Activated CD8-positive, alpha-beta memory T cell treated with anti-CD3 and anti-CD28 coated beads, Interleukin-2, amount 50 U/mL, for 4 hours (primary cell): ENCODE data around the gene RPS6KA2.

ENCODE experiments used
- DNase-seq: peaks from one replicate; pipeline ENCODE4 v3.0.0-alpha.2; 2020

RPS6KA2 gene

DNA sequence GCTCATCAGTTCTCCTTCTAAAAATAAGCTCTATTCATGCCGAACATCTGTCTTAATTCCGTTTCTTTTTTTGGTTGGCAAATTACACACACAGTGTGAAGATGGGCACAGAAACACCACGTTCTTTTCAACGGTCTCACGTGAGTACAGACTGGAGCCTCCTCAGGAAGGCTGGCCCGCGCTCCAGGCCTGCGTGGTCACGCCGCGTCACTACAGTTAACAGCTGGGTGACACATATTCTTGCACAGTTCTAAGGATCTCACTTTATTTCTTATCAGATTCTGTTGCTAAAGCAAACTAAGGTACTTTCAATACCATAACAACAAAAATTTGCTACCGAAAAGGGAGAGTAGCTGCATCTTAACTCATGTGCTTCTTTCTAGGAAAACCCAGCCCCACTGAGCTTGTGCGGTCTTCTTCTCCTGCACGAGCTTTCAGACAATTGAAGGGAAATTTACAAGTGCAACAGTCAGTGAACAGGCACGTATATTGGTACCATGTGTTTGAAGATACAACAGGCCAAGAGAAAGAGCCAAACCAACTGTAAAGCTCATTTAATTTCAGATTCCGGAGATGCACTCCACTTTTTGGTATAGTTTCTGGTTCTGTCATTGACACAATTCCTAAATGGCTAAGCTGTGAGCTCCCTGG lies 188.7 kb downstream of the RPS6KA2 start:
- DNase-seq, result no peak

DNA sequence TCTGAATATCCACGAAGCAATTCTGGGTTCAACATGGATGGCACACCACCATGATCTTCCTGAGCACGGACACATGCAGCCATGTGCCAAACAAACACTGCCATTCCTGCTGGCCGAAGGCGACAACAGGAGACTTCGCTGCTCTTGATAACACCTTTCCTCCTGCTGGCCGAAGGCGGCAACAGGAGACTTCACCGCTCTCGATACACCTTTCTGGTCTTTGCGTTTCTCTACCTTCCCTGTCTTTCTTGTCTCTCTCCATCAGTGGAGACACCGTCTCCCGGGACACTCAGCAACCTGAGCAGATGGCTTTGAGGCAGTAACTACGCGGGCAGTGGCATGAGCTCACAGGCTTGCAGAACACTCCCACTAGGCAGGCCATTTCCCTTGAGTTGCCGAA lies 189.4 kb downstream of the RPS6KA2 start:
- no peak for DNase-seq

DNA sequence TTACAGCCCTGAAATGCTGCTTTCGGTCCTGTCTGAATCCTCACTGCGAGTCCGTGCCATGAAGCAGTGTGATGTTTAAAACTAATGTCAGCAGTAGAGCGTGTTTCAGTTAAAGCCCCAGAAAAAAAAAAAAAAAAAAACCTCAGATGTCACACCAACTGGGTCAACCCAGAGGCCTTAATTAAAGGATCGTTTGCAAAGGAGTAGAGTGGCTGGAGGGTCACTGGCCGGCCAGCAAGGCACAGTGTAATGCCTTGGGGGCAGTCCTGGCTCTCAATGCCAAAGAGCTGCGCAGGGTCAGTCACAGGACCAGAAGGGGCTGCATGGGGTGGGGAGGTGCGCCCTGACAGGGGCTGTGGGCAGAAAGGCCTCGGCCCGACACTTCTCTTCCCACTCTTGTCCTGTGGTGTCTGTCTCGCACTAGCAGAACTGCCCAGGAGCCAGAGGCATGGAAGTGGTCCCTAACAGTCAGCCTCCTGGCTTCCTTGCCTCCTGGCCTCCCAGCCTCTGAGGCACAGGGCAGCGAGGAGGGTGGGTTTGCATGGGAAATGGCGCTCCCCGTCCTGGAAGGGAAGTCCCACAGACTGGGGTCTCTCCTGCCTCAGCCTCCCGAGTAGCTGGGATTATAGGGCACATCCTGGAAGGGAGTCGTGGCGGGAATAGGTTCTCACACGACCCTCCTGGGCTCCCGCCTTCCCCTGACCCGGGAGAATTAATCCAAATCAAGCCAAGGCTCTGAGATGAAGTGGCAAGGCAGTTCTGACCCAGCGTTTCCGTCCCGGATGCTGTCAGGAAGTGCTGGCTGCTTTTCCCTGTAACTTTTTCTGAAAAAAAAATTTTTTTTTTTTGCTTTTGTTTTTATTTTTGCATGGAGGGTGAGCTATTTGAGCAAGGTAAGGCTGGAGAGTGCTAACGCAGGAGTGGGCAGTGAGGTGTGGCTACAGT lies 190.6 kb downstream of the RPS6KA2 start:
- no peak for DNase-seq

DNA sequence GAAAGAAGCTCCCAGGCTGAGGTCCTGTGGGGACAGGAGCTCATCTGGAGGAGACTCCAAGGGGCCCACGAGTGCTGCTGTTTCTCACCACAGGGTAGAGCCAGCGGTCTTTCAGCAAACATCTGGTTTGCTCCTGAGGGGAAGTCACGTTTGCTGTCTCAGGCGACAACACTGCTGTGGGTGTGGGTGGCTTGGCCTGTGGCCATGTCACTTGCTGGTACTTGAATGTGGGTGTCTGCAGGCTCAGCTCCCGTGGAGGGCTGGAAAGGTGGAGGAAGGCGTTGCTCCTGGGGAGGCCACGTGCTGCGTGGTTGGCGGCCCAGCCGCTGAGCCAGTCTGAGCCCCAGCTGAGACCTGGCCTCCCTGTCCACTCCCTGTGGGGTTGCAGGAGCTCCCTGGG lies 191.5 kb downstream of the RPS6KA2 start:
- DNase-seq, result peak; percentile 49

DNA sequence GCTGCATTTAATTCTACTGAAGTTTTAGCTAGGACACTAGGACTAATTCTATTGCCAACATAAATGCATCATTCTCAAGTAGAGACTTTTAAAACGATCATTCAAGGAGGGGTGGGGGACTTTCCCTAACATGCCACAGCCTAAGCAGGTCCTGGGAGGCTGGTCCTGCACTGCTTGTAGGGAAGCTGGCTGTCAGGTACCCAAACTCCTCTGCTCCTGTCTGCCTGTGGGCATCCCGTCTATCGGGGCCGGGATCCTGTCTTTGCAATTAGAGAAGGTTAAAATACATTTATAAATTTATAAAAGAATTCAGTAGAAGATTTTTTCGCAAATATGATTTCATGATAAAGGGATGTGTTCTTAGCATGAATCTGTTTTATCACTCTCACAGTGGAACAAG lies 192.7 kb downstream of the RPS6KA2 start:
- DNase-seq, result no peak

DNA sequence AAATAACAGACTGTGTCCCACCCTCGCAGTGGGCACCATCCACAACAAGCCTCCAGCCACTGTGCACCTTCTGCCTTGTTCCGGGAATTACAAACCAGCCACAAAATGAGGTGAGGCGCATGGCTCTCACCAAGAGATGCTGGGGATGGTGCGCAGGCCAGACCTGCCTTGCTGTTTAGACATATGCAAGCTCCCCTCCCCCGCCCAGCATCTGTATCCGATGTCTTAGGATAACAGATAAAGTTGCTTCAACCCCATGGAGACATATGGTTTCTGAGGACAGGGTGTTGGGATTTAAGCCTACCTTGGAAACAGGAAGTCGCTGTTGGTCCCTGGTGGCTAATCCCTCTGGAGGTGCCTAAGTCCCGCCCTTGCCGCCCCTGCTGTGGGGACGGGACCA lies 194.0 kb downstream of the RPS6KA2 start:
- no peak for DNase-seq

DNA sequence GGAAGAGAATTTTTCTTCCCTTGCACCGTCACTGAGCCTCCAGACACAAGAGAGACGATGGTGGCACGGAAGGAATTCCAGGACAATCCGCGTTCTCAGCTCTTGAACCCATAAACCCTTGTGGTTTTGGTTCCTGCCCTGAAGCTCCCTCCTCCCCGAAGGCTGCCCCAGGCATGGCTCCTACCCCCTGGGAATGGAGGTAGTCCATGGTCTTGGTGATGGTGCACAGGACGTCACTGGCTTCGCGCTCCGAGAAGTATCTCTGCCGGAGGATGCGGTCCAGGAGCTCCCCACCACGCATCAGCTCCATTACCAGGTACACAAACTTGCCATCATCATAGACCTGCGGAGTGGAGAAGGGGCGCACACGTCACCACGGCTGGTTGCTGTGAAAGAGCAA lies 196.8 kb downstream of the RPS6KA2 start:
- no peak for DNase-seq

DNA sequence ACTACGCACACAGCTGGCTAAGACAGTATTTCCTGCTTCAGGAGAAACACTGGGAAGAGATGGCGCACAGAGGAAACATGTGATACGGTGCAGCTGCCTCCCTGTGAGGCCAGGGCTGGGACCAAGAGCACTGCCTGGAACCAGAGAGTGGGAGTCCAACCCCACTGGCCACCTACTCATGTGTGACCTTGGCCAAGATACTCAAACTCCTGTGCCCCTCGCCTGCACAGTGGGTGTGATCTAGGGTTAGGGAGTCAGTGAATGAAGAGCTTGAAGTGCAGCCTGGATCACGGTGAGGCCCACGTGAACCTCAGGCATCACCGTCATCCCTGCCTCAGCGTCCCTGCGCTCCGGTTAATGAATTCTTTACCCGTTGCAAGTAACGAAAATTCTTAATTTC lies 202.6 kb downstream of the RPS6KA2 start:
- no peak for DNase-seq

DNA sequence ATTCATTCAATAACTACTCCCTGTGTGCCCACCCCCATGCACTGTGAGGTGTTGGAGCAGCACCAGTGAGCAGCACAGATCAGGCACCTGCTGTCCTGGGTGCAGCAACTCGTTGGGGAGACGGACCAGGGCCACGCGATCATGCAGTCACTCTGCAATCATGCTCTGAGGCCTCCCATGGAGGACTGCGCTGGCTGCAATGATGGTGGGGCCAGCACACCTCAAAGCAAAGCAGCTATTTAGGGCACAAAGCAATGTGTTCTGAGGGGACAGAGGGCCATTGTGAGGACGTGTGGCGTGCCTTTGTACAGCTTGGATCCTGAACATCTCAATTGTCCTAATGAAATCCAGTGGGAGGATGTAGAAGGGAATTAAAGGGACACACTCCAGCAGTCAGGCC lies 203.3 kb downstream of the RPS6KA2 start:
- no peak for DNase-seq

DNA sequence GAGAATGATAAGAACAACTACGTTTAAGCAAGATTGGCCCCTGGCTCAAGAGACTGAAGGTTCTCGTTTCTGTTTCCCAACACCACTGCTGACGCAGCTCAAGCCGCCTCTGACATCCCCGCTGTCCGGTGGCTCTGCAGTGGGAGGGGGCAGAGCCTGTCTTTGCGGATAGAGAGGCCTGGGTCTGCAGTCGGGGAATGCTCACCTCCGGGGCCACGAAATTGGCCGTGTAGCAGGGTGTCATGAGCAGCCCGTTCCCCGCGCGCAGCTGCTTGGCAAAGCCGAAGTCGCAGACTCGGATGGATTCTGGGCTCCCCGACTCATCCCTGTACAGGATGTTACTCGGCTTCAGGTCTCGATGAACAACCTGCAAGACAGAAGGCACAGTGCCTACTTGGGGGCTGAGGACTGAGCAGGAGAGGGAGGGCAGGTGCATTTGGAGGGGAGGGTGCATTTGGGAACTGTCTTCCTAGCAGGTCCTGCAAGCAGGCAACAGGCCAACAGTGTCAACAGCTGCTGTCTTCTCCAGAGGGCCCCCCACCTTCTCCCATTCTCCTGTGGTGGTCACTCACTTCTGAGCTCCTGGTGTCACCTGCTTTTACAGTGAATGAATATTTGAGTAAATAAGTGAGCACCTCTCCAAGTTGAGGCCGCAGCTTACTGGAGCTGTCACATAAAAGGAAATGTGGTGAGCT lies 203.9 kb downstream of the RPS6KA2 start:
- DNase-seq, result no peak

DNA sequence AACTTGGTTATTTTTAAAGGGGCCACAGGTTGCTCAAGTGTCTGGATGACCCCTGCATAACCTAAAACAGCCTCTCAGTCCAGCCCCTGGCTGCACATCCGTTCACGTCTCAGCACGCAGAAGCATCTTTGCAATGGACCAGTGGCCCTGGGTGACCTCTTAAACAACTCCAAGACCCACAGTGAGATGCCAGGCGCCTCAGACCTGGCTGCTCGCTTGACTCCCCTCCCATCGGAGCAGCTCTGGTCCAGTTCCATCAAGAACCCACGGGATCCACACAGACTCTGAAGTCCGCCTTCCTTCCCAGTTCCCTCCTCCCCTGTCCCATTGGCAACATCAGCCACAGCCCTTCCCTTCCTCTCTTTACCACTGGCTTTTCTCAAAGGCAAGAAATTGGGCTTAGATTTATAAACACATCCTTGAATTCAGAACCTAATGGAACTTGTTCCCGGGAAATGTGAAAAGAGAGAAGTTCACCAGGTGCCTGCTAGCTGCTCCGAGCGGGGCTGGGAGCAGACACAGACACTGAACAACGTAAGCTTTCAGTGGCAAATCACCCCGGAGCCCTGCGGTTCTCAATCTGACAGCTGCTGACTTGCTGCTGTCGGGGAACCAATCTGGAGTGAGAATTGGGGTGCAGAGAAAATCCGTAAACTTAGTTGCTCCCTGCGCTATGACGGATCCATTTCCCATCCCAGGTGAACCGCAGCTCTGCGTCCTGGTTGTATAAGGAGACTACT lies 204.7 kb downstream of the RPS6KA2 start:
- DNase-seq, result no peak

DNA sequence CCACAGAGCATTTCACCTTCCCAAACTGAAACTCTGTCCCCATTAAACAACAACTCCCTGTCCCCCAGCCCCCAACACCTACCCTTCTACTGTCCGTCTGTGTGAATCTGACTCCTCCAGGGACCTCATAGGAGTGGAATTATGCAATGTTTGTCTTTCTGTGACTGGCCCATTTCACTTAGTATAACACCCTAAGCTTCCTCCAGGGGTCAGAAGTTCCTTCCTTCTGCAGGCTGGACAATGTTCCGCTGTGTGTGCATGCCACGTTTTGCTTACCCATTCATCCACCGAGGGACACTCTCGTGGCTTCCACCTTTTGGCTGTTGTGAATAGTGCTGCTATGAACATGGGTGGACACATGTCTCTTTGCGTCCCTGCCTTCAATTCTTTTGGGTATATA lies 206.7 kb downstream of the RPS6KA2 start:
- DNase-seq, result no peak

DNA sequence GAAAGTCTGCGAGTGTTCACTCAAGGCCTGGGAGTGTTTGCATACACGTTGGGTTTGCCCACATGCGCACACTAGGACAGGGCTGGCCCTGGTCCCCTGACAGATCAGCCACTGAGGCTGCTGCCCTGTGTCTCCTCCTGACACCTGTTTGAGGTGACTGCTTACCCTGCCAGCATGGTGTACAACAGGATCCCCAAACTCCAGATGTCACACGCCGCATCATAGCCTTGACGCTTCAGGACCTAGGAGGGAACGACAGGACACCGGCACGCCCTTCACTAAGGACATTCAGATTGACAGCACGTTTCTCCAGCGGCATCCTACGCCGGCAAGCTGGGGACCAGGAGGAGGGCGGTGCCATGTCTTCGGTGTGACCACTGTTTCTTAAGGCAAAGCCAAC lies 207.3 kb downstream of the RPS6KA2 start:
- DNase-seq, result no peak

DNA sequence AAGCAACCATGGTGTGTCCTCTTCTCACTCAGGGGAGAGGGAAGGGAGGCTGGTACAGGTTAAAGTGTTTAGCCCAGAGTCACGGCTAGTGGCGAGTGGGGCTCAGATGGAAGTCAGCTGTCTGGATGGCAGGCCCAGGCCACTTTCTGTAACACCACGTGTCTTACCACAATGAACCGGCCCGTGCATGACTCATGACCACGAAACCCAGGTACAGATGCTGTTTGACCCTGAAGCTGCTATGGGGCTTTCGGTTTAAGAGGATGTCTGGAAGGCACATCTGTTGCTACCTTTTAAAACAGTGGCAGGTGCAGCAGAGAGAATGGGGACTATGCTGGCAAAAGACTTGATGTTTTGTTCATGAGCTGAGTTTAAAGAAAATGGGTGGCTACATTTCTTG lies 207.8 kb downstream of the RPS6KA2 start:
- DNase-seq, result peak; percentile 63

DNA sequence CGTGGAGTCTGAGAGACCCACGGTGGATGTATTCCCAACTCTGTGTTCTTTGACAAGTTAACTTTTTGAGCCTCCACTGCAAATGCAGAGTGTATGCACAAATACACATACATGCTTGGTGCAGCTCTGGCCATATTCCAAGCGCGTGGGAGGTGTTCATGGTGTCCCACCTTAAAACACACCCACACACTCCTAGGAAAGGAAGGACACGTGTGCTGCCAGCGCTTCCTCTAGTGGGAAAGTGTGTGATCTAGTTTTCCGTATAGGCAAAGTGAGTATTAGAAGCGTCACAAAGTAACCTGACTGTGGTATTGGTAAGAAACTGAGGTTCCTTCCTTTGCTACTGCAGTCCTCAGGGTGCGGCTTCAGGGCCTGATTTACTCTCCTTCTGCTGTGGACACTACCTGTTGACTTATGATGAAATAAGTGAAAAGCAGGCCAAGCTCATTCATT lies 208.3 kb downstream of the RPS6KA2 start:
- DNase-seq, result no peak

DNA sequence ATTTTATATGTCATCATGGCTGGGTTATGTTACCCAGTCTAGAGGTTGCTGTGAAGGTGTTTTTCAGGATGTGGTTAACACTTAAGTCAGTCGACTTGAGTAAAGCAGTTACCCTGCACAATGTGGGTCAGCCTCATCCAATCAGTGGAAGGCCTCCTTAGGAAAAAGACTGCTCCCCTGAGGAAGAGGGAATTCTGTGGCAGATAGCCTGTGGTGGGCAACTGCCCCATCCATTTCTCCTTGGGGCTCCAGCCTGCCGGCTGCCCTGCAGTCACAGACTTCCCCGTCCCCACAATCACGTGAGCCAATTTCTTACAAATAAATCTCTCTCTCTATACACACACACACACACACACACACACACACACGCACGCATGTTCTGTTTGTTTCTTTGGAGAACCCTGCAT lies 209.8 kb downstream of the RPS6KA2 start:
- peak; percentile 56 for DNase-seq

DNA sequence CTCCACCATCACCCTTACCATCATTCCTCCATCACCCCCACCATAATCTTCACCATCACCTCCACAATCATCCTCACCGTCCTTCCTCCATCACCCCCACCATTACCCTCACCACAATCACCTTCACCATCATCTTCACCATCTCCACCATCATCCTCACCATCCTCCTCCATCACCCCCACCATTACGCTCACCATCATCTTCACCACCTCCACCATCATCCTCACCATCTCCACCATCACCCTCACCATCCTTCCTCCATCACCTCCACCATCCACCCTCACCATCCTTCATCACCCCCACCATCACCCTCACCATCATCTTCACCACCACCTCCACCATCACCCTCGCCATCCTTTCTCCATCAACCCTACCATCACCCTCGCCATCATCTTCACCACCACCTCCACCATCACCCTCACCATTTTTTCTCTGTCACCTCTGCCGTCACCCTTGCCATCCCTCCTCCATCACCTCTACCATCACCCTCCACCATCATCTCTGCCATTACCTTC lies 211.2 kb downstream of the RPS6KA2 start:
- DNase-seq, result no peak

DNA sequence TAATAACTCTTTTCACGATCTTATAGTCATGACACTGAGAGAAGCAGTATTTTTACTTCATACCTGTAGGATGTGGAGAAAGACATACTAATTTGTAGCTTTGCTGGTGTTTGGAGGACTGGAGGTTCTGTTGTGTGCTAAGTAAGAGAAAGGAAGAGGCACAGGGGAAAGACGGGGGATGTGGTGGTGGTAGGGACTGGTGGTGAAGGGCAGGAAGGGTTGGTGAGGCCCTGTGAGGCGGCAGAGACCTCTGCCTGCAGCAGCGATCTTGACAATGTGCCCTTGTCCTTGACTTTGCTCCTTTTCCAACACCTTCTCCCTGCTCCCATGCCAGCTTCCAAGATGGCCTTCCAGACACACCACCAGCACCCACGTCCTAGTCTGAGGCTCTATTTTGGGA lies 211.7 kb downstream of the RPS6KA2 start:
- DNase-seq, result no peak

DNA sequence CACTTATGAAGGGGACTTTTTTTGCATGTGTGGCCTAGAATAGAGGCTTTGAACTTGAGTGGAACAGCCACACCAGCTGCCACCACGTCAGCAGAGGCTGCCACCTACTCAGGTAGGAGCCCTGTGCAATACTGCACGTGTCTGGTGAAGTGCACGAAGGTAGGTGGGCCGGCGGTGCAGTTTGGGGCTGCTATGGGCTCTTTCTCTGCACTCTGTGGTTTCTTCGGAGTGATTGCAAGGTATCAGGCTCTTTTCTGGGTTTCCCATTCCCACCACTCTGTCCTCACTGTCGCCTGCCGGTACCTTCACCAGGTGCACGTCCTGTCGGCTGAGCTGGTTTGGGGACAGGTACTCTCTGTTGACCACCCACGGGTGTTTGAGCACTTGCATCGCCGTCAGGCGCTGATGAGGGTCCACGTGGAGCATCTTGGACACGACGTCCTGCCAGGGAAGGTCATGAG lies 213.5 kb downstream of the RPS6KA2 start:
- peak; percentile 40 for DNase-seq

DNA sequence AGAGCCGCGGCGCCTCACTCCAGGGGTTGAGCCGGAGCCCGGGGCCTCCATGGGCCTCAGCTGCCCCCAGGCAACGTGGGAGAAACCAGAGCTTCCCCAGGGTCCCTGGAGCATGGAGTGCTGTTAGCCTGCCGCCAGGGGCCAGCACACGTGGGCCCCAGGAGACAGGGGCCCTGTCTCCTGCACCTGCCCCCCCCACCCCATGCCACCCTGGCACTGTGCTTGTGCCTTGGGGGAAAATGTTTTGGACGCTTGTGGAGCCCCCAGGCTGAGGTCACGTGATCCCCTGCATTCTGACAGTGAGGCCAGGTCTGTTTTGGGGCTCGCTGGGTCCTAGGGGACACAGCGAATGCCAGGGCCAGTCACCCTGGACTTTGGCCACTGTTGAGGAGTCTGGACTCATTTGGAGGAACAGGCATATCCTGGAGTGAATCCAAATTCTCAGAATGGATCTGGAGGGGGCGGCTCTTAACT lies 214.1 kb downstream of the RPS6KA2 start:
- no peak for DNase-seq

DNA sequence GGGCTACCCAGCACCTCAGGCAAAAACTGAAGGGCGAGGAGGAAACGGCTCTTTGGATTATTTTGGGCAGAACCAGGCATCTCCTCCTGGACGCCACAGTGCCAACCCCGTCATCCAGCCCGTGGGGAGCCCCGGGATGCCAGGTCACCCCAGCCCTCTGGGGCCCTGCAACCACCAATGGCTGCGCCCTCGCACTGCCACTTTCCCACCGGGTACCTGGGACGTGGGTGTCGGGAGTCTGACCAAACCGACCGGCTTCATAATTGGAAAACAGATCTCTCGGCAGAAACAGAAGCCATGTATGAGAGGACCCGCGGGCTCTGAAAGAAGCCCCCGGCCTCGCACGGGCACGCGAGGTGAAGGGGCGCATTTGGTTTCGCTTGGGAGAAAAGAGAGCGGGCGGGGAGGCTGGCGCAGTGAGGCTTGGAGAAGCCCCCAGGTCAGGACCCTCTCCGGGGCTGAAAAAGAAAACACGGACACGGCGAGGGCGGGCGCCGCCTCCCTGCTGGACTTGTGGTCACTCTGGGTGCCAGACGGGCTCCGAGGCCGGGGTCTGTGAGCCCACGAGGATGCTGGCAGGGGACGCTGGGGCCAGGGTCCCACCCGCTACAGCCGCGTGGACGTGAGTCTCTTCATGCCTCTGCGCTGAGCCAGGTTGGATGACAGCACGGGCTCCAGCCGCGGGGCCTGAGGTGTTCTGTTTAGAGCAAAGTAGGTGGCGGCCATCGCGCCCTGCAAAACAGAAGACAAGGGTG lies 214.7 kb downstream of the RPS6KA2 start:
- no peak for DNase-seq

DNA sequence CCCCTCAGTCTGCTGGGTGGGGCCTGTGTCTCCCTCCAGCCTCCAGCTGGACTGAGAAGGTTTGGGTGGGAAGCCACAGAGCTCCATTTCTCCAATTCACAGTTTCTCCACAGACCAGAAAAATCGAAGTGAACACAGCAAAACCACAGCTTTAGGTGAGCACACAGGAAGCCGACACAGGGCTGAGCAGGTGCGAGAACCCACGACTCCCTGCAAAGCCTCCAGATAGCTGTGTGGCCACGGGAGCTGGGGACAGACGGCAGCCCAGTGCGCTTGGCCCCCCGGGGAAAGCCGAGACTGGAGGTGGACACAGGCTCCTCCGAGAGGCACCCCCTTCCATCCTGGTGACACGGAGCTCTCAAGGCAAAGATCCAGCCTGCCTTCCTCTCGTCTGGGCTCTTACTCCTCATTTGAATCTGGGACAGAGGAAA lies 215.3 kb downstream of the RPS6KA2 start:
- peak; percentile 39 for DNase-seq
